HG03575 (cell line): ENCODE data around the gene TSC22D3.
"Not testable (repeated sequence)": the region's sequence is repeated elsewhere in the genome, so short reads cannot be mapped to it uniquely, and the experiment has no call there.

Source experiments
- ATAC-seq: cut with Tn5 transposase; IDR thresholded peaks from one replicate; pipeline ENCODE4 v1.9.1; 2021; ENCODE audit not compliant: unreplicated experiment, insufficient number of reproducible peaks, low FRiP score; ENCODE audit errors: extremely low read depth

The TSC22D3 gene

DNA sequence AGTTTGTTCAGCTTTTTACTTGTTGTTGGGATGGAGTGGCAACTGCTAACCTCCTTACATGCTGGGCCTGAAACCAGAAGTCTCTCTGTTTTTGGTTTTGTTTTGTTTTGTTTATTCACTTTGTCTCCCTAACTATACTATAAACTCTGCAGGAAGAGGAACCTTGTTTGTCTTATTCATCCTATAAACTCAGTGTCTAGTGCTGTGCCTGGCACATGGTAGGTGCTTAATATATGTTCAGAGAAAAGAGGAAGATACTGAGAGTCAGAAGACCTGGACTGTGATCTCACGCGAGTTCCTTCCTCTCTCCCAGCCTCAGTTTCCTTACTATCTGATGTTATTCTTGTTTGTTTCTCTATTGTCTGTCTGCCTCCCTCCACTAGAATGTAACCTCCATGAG lies 76.0 kb downstream of the TSC22D3 start:
- ATAC-seq = no peak

DNA sequence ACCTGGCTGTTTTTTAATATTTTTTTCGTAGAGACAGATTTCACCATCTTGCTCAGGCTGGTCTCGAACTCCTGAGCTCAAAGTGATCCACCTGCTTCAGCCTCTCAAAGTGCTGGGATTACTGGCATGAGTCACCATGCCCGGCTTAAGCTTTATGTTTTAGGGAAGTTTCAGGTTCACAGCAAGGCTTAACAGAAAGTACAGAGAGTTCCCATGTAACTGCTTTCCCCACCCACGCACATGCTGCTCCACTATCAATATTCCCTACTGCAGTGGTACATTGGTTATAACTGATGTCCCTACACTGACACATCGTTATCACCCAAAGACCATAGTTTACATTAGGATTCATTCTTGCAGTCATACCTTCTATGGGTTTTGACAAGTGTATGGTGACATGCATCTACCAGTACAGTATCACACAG lies 84.6 kb downstream of the TSC22D3 start:
- no peak for ATAC-seq

- no peak for ATAC-seq
Measured at GRCh38 chrX:107687445-107687844, 88.1 kb downstream of the TSC22D3 start.

DNA sequence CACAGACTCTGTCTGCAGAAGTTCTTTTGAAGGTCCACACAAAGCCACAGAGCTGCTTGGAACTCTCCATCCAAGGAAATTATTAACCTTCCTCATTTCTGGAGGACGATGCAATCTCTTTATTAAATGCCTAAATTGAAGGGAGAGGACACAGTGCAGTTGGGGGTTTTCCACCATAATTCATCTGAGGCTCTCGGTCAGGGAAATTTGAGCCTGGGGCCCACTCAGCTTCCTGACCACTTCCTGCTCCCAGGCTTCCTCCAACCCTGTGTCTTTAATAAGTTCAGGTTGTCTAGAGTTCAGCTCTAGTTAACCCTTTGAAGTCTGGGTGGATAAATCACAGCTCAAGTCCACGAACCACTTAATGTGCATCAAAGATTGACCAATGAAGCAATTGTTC lies 88.8 kb downstream of the TSC22D3 start:
- no peak for ATAC-seq

DNA sequence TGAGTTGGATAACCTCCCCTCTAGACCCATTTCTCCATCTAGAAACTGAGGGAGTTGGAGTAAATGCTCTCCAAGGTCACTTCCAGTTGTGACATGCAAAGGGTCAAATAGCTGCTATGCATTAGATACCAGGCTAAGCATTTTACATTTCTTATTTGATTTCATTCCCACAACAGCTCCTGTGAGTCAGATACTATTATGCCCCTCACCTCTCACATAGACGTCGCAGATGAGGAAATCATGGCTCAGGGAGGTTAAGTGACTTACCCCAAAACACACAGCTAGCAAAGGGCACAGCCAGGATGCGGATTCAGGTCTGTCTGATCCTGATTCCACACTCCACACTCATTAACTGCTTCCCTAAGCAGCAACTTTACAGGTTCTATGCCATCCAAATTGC lies 89.6 kb downstream of the TSC22D3 start:
- no peak for ATAC-seq

DNA sequence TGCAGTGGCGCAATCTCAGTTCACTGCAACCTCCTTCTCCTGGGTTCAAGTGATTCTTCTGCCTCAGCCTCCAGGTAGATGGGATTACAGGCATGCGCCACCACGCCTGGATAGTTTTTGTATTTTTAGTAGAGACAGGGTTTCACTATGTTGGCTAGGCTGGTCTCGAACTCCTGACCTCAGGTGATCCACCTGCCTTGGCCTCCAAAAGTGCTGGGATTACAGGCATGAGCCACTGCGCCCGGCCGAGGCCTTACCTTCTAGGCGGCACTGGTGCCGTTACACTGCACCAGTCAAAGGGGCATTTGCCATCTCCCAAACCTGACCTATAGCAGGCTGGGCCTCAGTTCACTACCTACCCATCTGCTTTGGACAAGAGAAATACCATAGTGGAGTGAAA lies 90.0 kb downstream of the TSC22D3 start:
- not testable (repeated sequence) for ATAC-seq

DNA sequence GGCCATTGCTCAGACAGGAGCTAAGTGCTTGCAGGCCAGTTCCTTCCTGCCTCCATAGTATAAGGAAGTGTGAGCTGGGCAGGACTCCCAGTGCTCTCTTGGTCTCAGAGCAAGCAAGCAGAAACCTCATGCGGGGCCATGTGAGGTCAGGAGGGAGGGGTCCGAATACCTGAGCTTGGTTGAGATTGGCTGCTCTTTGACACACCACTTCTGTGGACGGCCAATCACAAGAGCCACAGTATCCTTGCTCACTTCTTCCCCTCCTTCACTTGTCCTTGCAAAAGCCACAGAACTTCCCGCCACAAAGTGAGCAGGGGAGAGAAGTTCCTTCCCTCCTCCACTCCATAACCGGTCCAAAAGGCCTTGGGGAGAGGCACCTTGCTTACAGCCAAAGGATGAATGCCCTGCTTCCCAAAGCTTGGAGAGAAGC lies 90.6 kb downstream of the TSC22D3 start:
- ATAC-seq = peak; percentile 57

DNA sequence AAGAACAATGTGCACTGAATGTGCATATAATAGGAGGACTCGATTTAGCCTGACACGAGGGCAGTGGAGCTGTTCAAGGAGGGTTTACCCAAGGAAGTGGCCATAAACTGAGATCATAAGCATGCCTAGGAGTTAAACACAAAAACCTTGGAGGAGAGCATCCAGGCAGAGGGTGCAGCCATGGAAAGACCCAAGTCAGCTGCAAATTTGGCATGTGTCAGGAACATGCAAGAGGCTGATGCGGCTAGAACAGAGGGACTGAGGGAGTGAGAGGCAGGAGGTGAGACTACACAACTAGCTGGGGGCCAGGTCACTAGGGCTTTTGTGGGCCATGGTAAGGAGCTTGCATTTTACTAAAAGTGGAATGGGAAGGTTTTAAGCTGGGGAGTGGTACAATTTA lies 91.7 kb downstream of the TSC22D3 start:
- ATAC-seq = no peak

DNA sequence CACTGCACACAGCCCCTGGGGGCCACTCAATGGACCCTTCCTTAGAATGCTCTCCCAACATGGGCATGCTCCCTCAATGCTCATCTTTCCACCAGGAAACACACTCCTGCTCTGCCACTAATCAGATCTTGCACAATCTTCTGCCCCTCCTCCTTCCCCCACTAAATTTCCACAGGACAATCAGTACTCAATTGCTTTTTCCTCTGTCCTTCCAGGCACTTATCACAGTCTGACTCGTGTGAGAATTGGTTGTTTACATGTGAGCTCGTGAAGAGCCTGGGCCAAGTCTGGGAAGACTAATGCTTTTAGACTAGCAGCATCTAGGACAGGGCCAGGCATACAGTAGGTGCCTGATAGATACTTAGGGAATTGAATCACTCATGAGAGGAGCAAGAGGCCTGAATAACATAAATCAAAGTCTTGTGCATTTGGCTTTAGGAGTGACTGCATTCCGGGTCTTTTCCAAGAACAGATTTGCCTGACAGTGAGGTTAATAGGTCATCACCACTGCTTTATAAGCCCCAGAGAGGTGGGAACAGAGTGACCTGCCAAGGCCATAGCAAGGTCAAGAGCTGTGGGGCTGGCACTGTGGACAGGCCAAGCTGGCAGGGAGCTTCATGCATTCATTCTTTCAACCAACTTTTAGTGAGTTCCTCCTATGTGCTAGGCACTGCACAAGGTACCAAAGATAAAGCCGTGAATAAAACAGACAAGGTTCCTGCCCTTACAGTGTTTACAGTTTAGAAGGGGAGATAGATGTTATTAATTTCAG lies 92.3 kb downstream of the TSC22D3 start:
- ATAC-seq = no peak

DNA sequence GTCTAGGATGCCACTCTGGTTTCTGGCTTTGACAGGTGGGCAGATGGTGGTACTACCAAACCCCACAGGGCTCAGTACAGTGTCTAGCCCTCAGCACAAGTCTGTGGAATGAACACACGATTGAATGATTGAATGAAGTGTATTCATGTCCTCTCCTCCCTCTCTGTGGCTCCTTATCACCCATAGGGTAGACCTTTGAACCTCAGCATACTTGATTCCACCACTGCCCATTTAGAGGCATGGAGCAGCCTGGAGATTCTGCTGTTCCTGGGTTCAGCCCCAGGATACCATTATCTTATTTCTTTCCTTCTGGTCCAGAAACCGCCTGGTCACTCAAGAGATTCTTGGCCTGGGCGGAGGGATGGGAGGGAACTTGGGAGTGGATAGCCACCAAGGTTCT lies 93.3 kb downstream of the TSC22D3 start:
- no peak for ATAC-seq

- no peak for ATAC-seq
Measured at GRCh38 chrX:107678957-107679740, 96.4 kb downstream of the TSC22D3 start.

- ATAC-seq = no peak
Measured at GRCh38 chrX:107677909-107678308, 97.7 kb downstream of the TSC22D3 start.

DNA sequence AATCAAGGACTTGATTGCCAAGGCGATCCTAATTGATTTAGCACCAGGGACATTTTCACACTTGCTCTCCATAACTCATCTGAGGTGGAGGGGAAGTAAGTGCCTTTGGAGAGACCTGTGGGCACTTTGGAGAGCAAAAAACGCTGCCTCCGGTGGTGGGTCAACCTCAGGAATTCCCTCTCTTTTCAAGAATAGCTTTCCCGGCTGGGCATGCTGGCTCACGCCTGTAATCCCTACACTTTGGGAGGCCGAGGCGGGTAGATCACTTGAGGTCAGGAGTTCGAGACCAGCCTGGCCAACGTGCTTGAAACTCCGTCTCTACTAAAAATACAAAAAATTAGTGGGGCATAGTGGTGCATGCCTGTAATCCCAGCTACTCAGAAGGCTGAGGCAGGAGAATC lies 98.1 kb downstream of the TSC22D3 start:
- ATAC-seq = no peak

GRCh38 chrX:107676559-107677378 lies 98.8 kb downstream of the TSC22D3 start:
- no peak for ATAC-seq

DNA sequence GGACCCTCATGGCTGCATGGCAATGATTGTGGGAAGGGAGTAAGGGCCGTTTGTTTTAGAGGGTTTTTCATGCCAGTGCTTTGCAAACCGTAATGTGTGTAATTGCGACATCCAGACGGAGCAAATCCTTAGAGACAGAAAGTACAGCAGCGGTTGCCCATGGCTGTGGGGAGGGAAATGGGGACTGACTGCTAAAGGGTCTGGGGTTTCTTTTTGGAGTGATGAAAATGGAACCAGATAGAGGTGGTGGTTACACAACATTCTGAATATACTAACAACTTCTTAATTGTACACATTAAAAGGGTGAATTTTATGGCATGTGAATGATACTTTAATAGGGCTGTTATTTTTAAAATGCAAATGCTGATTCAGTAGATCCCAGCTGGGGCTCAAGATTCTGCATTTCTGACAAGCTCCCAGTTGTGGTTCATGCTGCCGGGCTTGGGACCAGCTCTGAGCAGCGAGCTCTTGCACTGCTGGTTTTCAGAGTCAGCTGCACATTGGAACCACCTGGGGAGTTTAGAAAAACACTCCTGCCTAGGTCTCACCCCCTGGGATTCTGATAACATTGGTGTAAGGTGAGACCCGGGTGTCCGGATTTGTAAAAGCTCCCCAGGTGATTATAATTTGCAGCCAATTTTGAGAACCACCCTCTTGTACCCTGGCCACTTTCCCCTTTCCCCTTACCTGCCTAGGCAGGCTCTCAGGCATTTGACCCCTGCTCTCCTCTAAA lies 99.6 kb downstream of the TSC22D3 start:
- no peak for ATAC-seq

- no peak for ATAC-seq
Measured at GRCh38 chrX:107675365-107675654, 100.3 kb downstream of the TSC22D3 start.

DNA sequence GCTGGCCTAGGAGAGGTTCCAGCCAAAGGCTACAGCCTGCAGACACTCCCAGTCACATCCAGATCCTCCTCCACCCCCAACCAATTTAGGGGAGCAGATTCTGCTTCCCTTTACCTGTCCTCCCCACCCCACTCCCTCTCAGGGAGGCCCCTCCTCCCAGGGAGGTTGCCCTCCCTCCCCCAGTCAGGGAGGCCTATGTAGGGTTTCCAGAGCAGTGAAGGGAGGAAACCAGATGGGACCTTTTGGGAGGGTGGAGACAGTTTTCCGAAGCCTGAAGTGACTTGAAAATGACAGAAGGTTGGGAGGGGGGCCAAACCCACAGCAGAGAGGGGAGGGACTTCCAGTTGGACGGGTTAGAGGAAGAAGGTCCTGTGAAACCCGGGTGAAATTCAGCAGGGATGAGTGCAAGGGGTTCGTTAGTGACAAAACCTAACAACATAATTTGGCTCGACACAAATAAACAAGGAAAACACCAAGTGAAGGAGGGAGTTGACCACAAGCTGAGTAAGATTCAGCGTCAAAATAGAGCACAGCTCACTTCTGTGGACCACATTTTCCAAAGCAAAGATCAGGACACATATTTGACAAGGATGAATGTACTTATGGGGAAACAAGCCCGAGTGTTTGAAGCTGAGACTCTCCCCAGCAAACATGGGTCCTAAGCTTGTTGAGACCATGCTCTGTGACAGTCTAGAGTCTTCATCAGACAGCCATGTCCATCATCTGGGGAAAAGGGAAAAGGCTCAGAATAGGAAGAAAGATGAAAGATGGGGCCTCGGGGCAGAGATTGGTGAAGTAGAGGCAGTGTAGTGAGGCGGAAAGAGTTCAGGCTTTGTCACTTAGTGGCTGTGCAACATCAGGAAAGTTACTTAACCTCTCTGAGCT lies 100.9 kb downstream of the TSC22D3 start:
- peak; percentile 1 for ATAC-seq

DNA sequence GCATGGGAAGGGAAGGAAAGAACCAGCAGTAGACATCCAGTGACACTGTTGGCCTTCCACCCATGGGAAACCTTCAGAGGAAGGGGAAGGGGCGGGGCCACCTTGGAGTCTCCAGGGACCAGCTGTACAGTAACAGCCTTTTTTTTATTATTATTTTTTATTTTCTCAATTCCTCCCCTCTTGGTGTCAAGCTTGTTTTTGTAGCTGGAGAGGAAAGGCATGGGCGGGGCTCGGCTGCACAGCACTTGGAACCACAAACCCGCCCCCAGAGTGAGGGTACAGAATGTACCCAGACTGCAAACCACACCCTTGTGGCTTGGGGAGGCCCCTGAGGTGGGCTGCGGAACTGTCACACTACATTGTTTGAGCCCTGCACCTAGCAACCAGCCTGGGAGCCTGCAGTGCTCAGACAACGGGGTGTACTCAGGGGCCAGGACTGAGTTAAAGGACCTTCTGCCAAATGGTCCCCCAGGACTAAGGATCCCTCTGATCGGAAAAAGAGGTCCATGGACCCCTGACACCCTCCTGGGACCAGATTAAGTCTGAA lies 101.6 kb downstream of the TSC22D3 start:
- ATAC-seq = peak; percentile 89
